GM19397 (cell line): ENCODE results near the gene WDR6.

Experiments used
- ATAC-seq: cut with Tn5 transposase; IDR thresholded peaks from one replicate; pipeline ENCODE4 v1.9.1; 2021; ENCODE audit warnings: mild to moderate bottlenecking, moderate library complexity; ENCODE audit not compliant: unreplicated experiment

The WDR6 gene

GRCh38 chr3:49013738-49014660, 6.8 kb downstream of the WDR6 start:
- no peak for ATAC-seq

- no peak for ATAC-seq
Measured at GRCh38 chr3:49015072-49015471, 7.9 kb downstream of the WDR6 start.

DNA sequence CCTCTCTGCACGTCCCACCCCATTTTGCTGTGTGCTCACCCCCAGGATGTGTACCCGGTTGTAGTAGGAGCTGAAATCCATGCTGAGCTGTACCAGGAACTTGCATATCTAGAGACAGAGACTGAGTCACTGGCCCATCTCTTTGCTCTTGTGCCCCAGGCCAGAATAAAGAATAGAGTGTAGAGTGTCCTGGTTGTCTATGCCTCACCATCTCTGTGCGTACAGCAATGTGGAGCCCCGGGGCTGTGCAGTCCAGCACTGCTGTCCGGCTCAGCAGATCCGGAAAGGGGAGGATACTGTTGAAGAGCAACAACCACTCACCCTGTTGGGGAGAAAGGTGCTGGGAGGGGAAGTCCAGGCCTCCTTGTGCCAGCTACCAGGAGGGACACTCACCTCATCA, 8.6 kb downstream of the WDR6 start:
- ATAC-seq: no peak

- no peak for ATAC-seq
Measured at GRCh38 chr3:49016414-49017228, 9.4 kb downstream of the WDR6 start.

GRCh38 chr3:49017229-49017970, 10.2 kb downstream of the WDR6 start:
- ATAC-seq: no peak

GRCh38 chr3:49017971-49018706, 10.9 kb downstream of the WDR6 start, which contains the start of gene DALRD3:
Gene DALRD3, minus strand, starts transcription at chr3:49018580. Its CDS starts 16 bp downstream, at chr3:49018564.
- ATAC-seq: no peak

DNA sequence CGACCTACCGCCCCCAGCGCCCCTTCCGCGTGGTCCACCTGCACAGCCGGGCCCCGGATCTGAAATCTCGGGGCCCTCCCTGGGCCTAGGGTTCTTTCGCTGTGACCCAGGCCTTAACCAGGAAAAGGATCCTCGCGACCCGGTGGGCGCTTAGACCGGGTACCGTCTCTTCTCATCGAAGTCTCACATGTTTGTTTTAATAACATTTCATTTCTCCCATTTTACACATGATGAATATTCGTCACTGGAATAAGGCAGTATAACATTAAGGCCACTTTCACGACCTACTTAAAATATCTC, 11.5 kb downstream of the WDR6 start:
- ATAC-seq: no peak

GRCh38 chr3:49019941-49020329, 12.7 kb downstream of the WDR6 start:
- ATAC-seq: no peak

- peak; percentile 1 for ATAC-seq
Measured at GRCh38 chr3:49020330-49021212, 13.4 kb downstream of the WDR6 start.

GRCh38 chr3:49021213-49021812, 14.1 kb downstream of the WDR6 start:
- peak; percentile 49 for ATAC-seq

GRCh38 chr3:49021813-49022687, 14.9 kb downstream of the WDR6 start, which contains the start of gene NDUFAF3:
Gene NDUFAF3, plus strand, starts transcription at chr3:49022121. Its CDS starts 24 bp downstream, at chr3:49022145.
- peak; percentile 52 for ATAC-seq

DNA sequence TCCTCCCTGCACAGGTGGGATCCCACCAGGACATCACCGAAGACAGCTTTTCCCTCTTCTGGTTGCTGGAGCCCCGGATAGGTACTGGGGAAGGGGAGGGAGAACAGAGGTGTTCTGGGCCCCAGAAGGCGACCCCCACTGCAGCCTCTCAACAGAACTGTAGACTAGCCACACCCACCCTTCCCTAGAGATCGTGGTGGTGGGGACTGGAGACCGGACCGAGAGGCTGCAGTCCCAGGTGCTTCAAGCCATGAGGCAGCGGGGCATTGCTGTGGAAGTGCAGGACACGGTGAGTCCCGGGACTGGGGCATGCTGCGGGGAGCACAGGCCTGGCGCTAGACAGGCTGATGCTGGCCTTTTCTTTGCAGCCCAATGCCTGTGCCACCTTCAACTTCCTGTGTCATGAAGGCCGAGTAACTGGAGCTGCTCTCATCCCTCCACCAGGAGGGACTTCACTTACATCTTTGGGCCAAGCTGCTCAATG, 15.5 kb downstream of the WDR6 start:
- no peak for ATAC-seq

DNA sequence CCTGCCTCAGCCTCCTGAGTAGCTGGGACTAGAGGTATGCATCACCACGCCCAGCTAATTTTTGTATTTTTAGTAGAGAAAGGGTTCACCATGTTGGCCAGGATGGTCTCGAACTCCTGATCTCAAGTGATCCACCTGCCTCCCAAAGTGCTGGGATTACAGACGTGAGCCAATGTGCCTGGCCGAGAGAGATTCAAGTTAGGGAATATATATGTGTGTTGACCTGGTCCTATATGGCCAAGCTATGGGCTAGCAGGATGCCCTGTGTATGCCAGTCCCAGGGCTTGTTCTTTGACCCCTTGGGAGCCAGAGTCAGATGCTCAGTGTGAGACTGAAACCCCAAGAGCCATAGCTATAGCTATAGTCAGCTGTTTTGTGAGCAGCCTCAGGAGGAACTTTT, 16.6 kb downstream of the WDR6 start:
- ATAC-seq: no peak

GRCh38 chr3:49024449-49024848, 17.3 kb downstream of the WDR6 start:
- ATAC-seq: no peak

- ATAC-seq: no peak
Measured at GRCh38 chr3:49025005-49025792, 18.0 kb downstream of the WDR6 start.

GRCh38 chr3:49025793-49026520, 18.8 kb downstream of the WDR6 start:
- ATAC-seq: no peak

DNA sequence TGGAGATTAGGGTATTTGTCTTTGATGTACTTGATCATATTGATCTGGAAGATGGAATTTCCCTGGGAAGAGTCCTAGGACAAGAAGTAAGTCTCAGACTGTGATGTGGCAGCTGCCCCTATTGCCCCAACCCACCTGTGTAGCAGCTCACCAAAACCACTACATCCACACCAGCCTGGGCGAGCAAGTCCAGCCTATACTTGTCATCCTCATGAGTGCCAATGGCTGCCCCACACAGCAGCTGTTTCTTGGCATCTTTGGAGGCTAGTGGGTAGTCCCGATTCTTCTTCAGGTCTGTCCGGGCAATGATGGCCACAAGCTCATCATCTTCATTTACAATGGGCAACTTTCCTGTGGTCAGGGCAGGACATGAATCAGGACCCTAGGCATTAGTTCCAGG, 19.3 kb downstream of the WDR6 start:
- ATAC-seq: no peak
